Liver (tissue), 9 donors: Measurements from ENCODE around the gene DOCK9. TPM values are rescaled to one million over a fixed set of nuclear protein-coding genes. Genes with fewer than 3 reads are reported as not detected.

ENCODE experiments used
- DNase-seq: peaks from one replicate; pipeline ENCODE4 v3.0.0-alpha.2; 2017; ENCODE audit warnings: low spot score
- H3K27ac ChIP-seq, 2 donors: one replicate each; pipeline ENCODE4 v1.7.0; 2013; ENCODE audit warnings: inconsistent platforms in 2 of 2, low read length in 2 of 2, control low read depth in 1 of 2, low read depth in 1 of 2, mild to moderate bottlenecking in 1 of 2
- H3K27me3 ChIP-seq, 4 donors: one replicate each; pipeline versions ENCODE4 v1.6.1 to v1.7.0; 2013; ENCODE audit warnings: low read length in 3 of 4, inconsistent platforms in 1 of 4, mild to moderate bottlenecking in 1 of 4, moderate library complexity in 1 of 4; ENCODE audit not compliant: control insufficient read depth in 4 of 4, insufficient read depth in 4 of 4
- H3K36me3 ChIP-seq, 4 donors: one replicate each; pipeline versions ENCODE4 v1.6.1 to v1.7.0; 2013; ENCODE audit warnings: low read length in 3 of 4, mild to moderate bottlenecking in 3 of 4, low read depth in 1 of 4, moderate library complexity in 1 of 4; ENCODE audit not compliant: control insufficient read depth in 4 of 4, insufficient read depth in 3 of 4
- H3K4me1 ChIP-seq, 4 donors: one replicate each; pipeline versions ENCODE4 v1.6.1 to v1.7.0; 2013; ENCODE audit warnings: low read length in 3 of 4, mild to moderate bottlenecking in 3 of 4, moderate library complexity in 1 of 4; ENCODE audit not compliant: control insufficient read depth in 4 of 4, insufficient read depth in 4 of 4
- H3K4me3 ChIP-seq, 3 donors: one replicate each; pipeline versions ENCODE4 v1.6.1 to v1.7.0; 2013; ENCODE audit warnings: low read length in 3 of 3, control low read depth in 1 of 3, low read depth in 1 of 3, mild to moderate bottlenecking in 1 of 3
- H3K9ac ChIP-seq, 2 donors: one replicate each; pipeline ENCODE4 v1.7.0; 2013; ENCODE audit warnings: low read length in 2 of 2, mild to moderate bottlenecking in 2 of 2, moderate library complexity in 2 of 2, control low read depth in 1 of 2, low read depth in 1 of 2
- H3K9me3 ChIP-seq, 4 donors: one replicate each; pipeline versions ENCODE4 v1.6.1 to v1.7.0; 2013; ENCODE audit warnings: low read length in 3 of 4; ENCODE audit not compliant: control insufficient read depth in 4 of 4
- EGR1 ChIP-seq, 2 donors: IDR thresholded peaks; 2 replicates each; pipeline ENCODE4 v1.6.1; 2016 to 2018; ENCODE audit warnings: antibody characterized with exemption in 2 of 2, low read depth in 2 of 2
- FOXA1 ChIP-seq: IDR thresholded peaks from 2 replicates; pipeline ENCODE4 v1.6.1; 2016; ENCODE audit warnings: antibody characterized with exemption
- FOXA2 ChIP-seq: IDR thresholded peaks from 2 replicates; pipeline ENCODE4 v1.6.1; 2016; ENCODE audit warnings: antibody characterized with exemption
- GABPA ChIP-seq, 2 donors: IDR thresholded peaks in 1 of 2; conservative IDR thresholded peaks in 1 of 2; 2 replicates each; pipeline ENCODE4 v1.6.1; 2016; ENCODE audit warnings: antibody characterized with exemption in 2 of 2, mild to moderate bottlenecking in 1 of 2, moderate library complexity in 1 of 2
- HNF4A ChIP-seq, 2 donors: conservative IDR thresholded peaks; 2 replicates each; pipeline ENCODE4 v1.6.1; 2016; ENCODE audit warnings: antibody characterized with exemption in 2 of 2, mild to moderate bottlenecking in 2 of 2
- HNF4G ChIP-seq: IDR thresholded peaks from 2 replicates; pipeline ENCODE4 v1.6.1; 2016; ENCODE audit warnings: antibody characterized with exemption
- JUND ChIP-seq, 2 donors: IDR thresholded peaks; 2 replicates each; pipeline ENCODE4 v1.6.1; 2016; ENCODE audit warnings: antibody characterized with exemption in 2 of 2
- NR2F2 ChIP-seq: IDR thresholded peaks from 2 replicates; pipeline ENCODE4 v1.6.1; 2016; ENCODE audit warnings: antibody characterized with exemption
- RAD21 ChIP-seq, 2 donors: IDR thresholded peaks; 2 replicates each; pipeline ENCODE4 v1.6.1; 2016; ENCODE audit warnings: antibody characterized with exemption in 2 of 2, mild to moderate bottlenecking in 2 of 2
- RXRA ChIP-seq, 2 donors: IDR thresholded peaks; 2 replicates each; pipeline ENCODE4 v1.6.1; 2017 to 2018; ENCODE audit warnings: antibody characterized with exemption in 2 of 2, mild to moderate bottlenecking in 1 of 2
- SP1 ChIP-seq: IDR thresholded peaks from 2 replicates; pipeline ENCODE4 v1.6.1; 2018; ENCODE audit warnings: antibody characterized with exemption, mild to moderate bottlenecking
- TAF1 ChIP-seq: conservative IDR thresholded peaks from 2 replicates; pipeline ENCODE4 v1.6.1; 2016; ENCODE audit warnings: antibody characterized with exemption, mild to moderate bottlenecking
- YY1 ChIP-seq: IDR thresholded peaks from 2 replicates; pipeline ENCODE4 v1.6.1; 2016; ENCODE audit warnings: antibody characterized with exemption, mild to moderate bottlenecking
- WGBS: extraction: QIAGEN DNeasy Blood & Tissue Kit; methylation state at CpG from one replicate; pipeline ENCODE4 v1.1.7; 2013; 5-methylcytosine and 5-hydroxymethylcytosine counted together
- polyA plus RNA-seq, 2 donors: library from polyadenylated mRNA; stranded (reverse) in 1 of 2; unstranded in 1 of 2; fragments of 200-250 nt in 1 of 2; fragments of >200 nt in 1 of 2; fragmentation: Nextera tagmentation in 1 of 2; extraction: Ambion mirVana in 1 of 2; gene quantifications; one replicate each; pipeline versions ENCODE4 v1.2.1 to v1.2.3, GENCODE V29; 2013 to 2015
- total RNA-seq, 2 donors: library from RNA; depleted of rRNA; stranded (reverse); fragments of >200 nt; gene quantifications; one replicate each; pipeline ENCODE4 v1.2.3, GENCODE V29; 2014
- TF ChIP-seq, protein P1 (sequence below): IDR thresholded peaks from 2 replicates; pipeline ENCODE4 v1.6.1; 2016; ENCODE audit warnings: antibody characterized with exemption, mild to moderate bottlenecking
- TF ChIP-seq, protein P2 (sequence below): IDR thresholded peaks from 2 replicates; pipeline ENCODE4 v1.6.1; 2016; ENCODE audit warnings: antibody characterized with exemption
- TF ChIP-seq, protein P3 (sequence below): IDR thresholded peaks from 2 replicates; pipeline ENCODE4 v1.6.1; 2016; ENCODE audit warnings: antibody characterized with exemption
- TF ChIP-seq, protein P4 (sequence below): IDR thresholded peaks from 2 replicates; pipeline ENCODE4 v1.6.1; 2016; ENCODE audit warnings: antibody characterized with exemption
- TF ChIP-seq, protein P5 (sequence below): fragments of 150-350 bp; IDR thresholded peaks from 2 replicates; pipeline ENCODE4 v1.5.1; 2017; ENCODE audit warnings: improper control_type of control experiment, low read depth, low read length; ENCODE audit not compliant: missing input control
- donor health status: healthy.
- donor health status: healthy.
- donor health status: healthy.
- donor health status: healthy.
- donor health status: healthy.

Gene DOCK9
- total and polyA plus RNA-seq, 4 donors = 5.4 to 31.3 (median 10.6) TPM

DNA sequence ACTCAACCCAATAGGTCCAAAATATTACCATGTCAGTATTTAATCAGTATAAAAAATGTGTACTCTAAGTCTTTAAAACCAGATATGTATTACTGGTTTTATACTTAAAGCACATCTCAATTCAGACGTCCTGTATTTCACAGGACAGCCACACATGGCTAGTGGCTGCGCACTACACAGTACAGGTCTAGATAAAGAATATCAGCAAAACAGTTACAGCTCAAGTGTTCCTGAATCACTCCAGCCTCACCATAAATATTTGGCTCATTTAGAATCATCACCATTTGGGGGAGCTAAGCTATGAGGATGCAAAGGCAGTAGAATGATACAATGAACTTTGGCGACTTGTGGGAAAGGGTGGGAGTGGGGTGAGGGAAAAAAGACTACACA lies 89.0 kb downstream of the DOCK9 start:
- Histone ChIP-seq H3K27me3 (no peaks in the 10 kb centered on the region), H3K27ac (no peak overlapping the region), H3K9me3 (no peaks in the 10 kb centered on the region), H3K4me1 (no peaks in the 10 kb centered on the region), H3K9ac (no peak overlapping the region), H3K36me3 (peaks cover 0 to 10% (median 6%) of the 10 kb centered on the region in 4 donors), H3K4me3 (no peak overlapping the region)
- TF ChIP-seq FOXA1 (no peak), EGR1 (IDR thresholded peaks at IDR 0.05; ENCODE audit: low read depth in 2 of 2) (no peak), JUND (IDR thresholded peaks at IDR 0.05) (no peak), YY1 (no peak), TAF1 (no peak), SP1 (no peak), HNF4A (conservative IDR thresholded peaks at IDR 0.05) (no peak), FOXA2 (no peak), GABPA (IDR thresholded peaks at IDR 0.05 in 1 of 2, conservative IDR thresholded peaks at IDR 0.05 in 1 of 2) (no peak), RAD21 (IDR thresholded peaks at IDR 0.05) (no peak), NR2F2 (no peak), RXRA (IDR thresholded peaks at IDR 0.05) (no peak), HNF4G (no peak)
- TF ChIP-seq, protein P1, sequence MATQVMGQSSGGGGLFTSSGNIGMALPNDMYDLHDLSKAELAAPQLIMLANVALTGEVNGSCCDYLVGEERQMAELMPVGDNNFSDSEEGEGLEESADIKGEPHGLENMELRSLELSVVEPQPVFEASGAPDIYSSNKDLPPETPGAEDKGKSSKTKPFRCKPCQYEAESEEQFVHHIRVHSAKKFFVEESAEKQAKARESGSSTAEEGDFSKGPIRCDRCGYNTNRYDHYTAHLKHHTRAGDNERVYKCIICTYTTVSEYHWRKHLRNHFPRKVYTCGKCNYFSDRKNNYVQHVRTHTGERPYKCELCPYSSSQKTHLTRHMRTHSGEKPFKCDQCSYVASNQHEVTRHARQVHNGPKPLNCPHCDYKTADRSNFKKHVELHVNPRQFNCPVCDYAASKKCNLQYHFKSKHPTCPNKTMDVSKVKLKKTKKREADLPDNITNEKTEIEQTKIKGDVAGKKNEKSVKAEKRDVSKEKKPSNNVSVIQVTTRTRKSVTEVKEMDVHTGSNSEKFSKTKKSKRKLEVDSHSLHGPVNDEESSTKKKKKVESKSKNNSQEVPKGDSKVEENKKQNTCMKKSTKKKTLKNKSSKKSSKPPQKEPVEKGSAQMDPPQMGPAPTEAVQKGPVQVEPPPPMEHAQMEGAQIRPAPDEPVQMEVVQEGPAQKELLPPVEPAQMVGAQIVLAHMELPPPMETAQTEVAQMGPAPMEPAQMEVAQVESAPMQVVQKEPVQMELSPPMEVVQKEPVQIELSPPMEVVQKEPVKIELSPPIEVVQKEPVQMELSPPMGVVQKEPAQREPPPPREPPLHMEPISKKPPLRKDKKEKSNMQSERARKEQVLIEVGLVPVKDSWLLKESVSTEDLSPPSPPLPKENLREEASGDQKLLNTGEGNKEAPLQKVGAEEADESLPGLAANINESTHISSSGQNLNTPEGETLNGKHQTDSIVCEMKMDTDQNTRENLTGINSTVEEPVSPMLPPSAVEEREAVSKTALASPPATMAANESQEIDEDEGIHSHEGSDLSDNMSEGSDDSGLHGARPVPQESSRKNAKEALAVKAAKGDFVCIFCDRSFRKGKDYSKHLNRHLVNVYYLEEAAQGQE = no peak
- TF ChIP-seq, protein P2, sequence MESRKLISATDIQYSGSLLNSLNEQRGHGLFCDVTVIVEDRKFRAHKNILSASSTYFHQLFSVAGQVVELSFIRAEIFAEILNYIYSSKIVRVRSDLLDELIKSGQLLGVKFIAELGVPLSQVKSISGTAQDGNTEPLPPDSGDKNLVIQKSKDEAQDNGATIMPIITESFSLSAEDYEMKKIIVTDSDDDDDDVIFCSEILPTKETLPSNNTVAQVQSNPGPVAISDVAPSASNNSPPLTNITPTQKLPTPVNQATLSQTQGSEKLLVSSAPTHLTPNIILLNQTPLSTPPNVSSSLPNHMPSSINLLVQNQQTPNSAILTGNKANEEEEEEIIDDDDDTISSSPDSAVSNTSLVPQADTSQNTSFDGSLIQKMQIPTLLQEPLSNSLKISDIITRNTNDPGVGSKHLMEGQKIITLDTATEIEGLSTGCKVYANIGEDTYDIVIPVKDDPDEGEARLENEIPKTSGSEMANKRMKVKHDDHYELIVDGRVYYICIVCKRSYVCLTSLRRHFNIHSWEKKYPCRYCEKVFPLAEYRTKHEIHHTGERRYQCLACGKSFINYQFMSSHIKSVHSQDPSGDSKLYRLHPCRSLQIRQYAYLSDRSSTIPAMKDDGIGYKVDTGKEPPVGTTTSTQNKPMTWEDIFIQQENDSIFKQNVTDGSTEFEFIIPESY = no peak
- TF ChIP-seq, protein P3, sequence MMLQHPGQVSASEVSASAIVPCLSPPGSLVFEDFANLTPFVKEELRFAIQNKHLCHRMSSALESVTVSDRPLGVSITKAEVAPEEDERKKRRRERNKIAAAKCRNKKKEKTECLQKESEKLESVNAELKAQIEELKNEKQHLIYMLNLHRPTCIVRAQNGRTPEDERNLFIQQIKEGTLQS = no peak
- TF ChIP-seq, protein P4, sequence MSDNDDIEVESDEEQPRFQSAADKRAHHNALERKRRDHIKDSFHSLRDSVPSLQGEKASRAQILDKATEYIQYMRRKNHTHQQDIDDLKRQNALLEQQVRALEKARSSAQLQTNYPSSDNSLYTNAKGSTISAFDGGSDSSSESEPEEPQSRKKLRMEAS = no peak
- TF ChIP-seq, protein P5, sequence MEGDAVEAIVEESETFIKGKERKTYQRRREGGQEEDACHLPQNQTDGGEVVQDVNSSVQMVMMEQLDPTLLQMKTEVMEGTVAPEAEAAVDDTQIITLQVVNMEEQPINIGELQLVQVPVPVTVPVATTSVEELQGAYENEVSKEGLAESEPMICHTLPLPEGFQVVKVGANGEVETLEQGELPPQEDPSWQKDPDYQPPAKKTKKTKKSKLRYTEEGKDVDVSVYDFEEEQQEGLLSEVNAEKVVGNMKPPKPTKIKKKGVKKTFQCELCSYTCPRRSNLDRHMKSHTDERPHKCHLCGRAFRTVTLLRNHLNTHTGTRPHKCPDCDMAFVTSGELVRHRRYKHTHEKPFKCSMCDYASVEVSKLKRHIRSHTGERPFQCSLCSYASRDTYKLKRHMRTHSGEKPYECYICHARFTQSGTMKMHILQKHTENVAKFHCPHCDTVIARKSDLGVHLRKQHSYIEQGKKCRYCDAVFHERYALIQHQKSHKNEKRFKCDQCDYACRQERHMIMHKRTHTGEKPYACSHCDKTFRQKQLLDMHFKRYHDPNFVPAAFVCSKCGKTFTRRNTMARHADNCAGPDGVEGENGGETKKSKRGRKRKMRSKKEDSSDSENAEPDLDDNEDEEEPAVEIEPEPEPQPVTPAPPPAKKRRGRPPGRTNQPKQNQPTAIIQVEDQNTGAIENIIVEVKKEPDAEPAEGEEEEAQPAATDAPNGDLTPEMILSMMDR = no peak
- DNase-seq = no peak
- WGBS = 73% methylated on average over 3 of the region's 3 CpGs
